OCI-LY3 (cell line): Measurements from ENCODE around the gene SYNJ1.

Experiments
- H2AFZ ChIP-seq: fragments of 200-600, 300-600 bp; shearing (Covaris generic); 2 replicates; pipeline ENCODE4 v1.6.0; 2014; ENCODE audit warnings: antibody characterized with exemption, low read depth, low read length
- H3K27ac ChIP-seq: fragments of 200-600, 300-600 bp; sonication (generic); 2 replicates; pipeline ENCODE4 v1.5.1; 2014; ENCODE audit warnings: mild to moderate bottlenecking, low read length, moderate library complexity, mixed read lengths
- H3K27me3 ChIP-seq: fragments of 200-600, 300-600 bp; sonication (generic); 2 replicates; pipeline ENCODE4 v1.6.1; 2014; ENCODE audit warnings: low read depth, low read length, mixed read lengths
- H3K36me3 ChIP-seq: fragments of 200-600, 300-600 bp; sonication (generic); replicated peaks from 2 replicates; pipeline ENCODE3; 2014; ENCODE audit warnings: low read depth, low read length, mixed read lengths
- H3K4me1 ChIP-seq: fragments of 300-600, 200-600 bp; sonication (generic); 2 replicates; pipeline ENCODE4 v1.6.1; 2014; ENCODE audit warnings: low read length, mixed read lengths
- H3K4me2 ChIP-seq: fragments of 200-600, 300-600 bp; sonication (generic); 2 replicates; pipeline ENCODE4 v1.6.1; 2014; ENCODE audit warnings: low read length, mixed read lengths
- H3K4me3 ChIP-seq: fragments of 300-600, 200-600 bp; sonication (generic); 2 replicates; pipeline ENCODE4 v1.5.1; 2014; ENCODE audit warnings: antibody characterized with exemption, mild to moderate bottlenecking, low read length, moderate library complexity
- H3K79me2 ChIP-seq: fragments of 300-600, 200-600 bp; shearing (Covaris generic); 2 replicates; pipeline ENCODE4 v1.6.1; 2014; ENCODE audit warnings: mild to moderate bottlenecking, low read length, mixed read lengths
- H3K9ac ChIP-seq: fragments of 300-600, 200-600 bp; shearing (Covaris generic); 2 replicates; pipeline ENCODE4 v1.6.0; 2014; ENCODE audit warnings: mild to moderate bottlenecking, low read length, moderate library complexity
- H3K9me3 ChIP-seq: fragments of 200-600, 300-600 bp; shearing (Covaris generic); 2 replicates; pipeline ENCODE4 v1.6.1; 2014; ENCODE audit warnings: low read length, mixed read lengths; ENCODE audit not compliant: insufficient read depth
- H4K20me1 ChIP-seq: fragments of 200-600, 300-600 bp; sonication (generic); 2 replicates; pipeline ENCODE4 v1.6.1; 2016; ENCODE audit warnings: low read length, mixed read lengths; ENCODE audit not compliant: insufficient read depth
- EZH2phosphoT487 ChIP-seq: fragments of 200-600 bp; shearing (Covaris generic); IDR thresholded peaks from 2 replicates; pipeline ENCODE4 v1.6.1; 2018; ENCODE audit warnings: antibody characterized with exemption, mixed run types, low read depth
- TF ChIP-seq, protein P1 (sequence below): fragments of 200-600, 300-600 bp; sonication (generic); IDR thresholded peaks from 2 replicates; pipeline ENCODE4 v1.5.1; 2014; ENCODE audit warnings: antibody characterized with exemption, low read length, low read depth

The SYNJ1 gene

DNA sequence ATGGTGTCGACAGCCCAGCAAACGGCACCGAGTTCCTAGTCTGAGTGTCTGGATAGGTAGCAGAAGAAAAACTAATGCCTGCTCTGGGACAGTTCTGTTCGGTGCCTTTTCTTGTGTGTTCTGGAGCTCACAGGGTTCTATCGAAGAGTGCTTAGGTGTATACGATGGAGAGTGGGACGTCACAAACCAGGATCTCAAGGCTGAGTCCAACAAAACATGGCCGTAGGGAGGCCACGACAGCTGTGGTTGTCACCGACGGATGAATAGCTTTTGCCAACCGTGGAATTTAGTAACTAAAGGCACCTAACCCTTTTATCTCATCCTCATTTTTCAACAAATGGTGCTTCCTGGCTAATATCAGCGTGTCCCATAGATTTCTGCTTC, 635 bp upstream of the SYNJ1 start:
- Histone ChIP-seq H3K27me3 (no peaks in the 10 kb centered on the region), H4K20me1 (no peaks in the 10 kb centered on the region), H3K9ac (peak overlapping the region; percentile 70), H3K36me3 (peaks cover 1% of the 10 kb centered on the region), H3K27ac (peak overlapping the region; percentile 27; the same call in 1 of the 2 replicates), H3K4me1 (peaks cover 10% of the 10 kb centered on the region), H3K79me2 (no peaks in the 10 kb centered on the region; the same call in 1 of the 2 replicates), H3K9me3 (no peaks in the 10 kb centered on the region), H3K4me3 (peak overlapping the region; percentile 83), H2AFZ (peak overlapping the region; percentile 43; the same call in 1 of the 2 replicates), H3K4me2 (peak overlapping the region; percentile 71)
- TF ChIP-seq, protein P1, sequence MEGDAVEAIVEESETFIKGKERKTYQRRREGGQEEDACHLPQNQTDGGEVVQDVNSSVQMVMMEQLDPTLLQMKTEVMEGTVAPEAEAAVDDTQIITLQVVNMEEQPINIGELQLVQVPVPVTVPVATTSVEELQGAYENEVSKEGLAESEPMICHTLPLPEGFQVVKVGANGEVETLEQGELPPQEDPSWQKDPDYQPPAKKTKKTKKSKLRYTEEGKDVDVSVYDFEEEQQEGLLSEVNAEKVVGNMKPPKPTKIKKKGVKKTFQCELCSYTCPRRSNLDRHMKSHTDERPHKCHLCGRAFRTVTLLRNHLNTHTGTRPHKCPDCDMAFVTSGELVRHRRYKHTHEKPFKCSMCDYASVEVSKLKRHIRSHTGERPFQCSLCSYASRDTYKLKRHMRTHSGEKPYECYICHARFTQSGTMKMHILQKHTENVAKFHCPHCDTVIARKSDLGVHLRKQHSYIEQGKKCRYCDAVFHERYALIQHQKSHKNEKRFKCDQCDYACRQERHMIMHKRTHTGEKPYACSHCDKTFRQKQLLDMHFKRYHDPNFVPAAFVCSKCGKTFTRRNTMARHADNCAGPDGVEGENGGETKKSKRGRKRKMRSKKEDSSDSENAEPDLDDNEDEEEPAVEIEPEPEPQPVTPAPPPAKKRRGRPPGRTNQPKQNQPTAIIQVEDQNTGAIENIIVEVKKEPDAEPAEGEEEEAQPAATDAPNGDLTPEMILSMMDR, result no peak
- no peak for TF ChIP-seq EZH2phosphoT487

DNA sequence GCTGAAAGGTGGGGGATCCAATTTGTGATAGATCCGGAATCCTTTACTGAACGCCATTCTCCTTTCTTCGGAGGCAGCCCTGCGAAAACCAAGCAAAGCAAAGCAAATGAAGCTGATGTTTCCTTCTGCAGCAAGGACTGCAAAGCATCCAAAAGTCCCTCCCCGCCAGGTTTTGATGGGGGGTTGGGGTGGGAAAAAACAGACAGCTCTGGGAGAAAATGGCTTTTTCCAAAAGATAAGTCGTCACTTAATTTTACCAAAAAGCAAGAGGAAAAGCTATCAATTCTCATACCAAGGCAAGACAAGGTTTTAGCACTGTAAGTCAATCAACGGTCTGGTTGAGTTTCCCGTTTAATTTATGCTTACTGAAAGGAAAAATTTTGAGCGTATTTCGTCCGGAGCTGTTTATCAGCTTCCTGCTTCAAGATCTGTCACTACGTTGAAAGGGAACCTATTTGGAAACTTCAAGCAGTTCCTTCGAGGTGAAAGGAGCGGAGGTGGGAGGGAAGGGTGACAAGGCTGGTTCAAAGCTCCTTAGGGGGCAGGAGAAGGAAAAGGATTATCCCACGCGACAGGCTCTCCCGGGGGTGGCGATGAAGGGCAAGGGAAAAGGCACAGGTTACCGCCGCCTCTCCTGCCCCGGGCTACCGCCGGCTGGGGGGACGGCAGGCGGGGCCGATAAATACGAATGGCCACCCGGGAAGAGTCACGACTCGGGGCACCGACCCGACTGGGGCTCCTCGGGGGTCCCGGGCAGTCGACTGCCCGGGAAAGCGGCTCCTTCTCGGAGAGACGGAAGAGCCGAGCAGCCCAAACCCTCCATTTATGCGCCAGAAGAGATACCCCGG, 750 bp downstream of the SYNJ1 start:
- no peaks in the 10 kb centered on the region for H3K36me3 ChIP-seq
- H3K4me2 ChIP-seq, result peak overlapping the region; percentile 87
- peaks cover 10% of the 10 kb centered on the region for H3K4me1 ChIP-seq
- H2AFZ ChIP-seq, result peak overlapping the region; percentile 89
- peak overlapping the region; percentile 83 for H3K4me3 ChIP-seq
- H3K27ac ChIP-seq, result no peak overlapping the region
- TF ChIP-seq EZH2phosphoT487, result no peak
- TF ChIP-seq, protein P1, result no peak
- peak overlapping the region; percentile 69 for H3K9ac ChIP-seq
- H3K79me2 ChIP-seq, result no peaks in the 10 kb centered on the region; the same call in 1 of the 2 replicates
- no peaks in the 10 kb centered on the region for H3K27me3 ChIP-seq
- no peaks in the 10 kb centered on the region for H3K9me3 ChIP-seq
- no peaks in the 10 kb centered on the region for H4K20me1 ChIP-seq

DNA sequence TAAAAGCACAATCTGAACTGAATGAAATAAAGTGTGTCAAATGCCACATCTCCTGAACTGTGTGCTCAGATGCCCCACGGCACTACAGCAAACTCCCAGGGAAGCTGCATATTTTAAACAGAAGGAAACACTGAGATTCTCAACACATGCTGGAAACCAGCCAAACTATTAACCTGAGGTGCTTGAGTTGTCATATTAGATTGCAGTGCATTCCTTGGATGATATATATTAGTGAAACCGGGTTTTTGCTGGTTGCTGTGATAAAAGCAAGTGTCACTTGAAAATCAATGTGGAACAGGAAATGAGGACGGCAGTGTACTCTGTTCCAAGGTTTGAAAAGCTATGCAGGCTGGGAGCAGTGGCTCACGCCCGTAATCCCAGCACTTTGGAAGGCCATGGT, 8.7 kb downstream of the SYNJ1 start:
- Histone ChIP-seq H3K9ac (no peak overlapping the region), H3K27me3 (no peaks in the 10 kb centered on the region), H3K4me3 (no peak overlapping the region), H2AFZ (no peak overlapping the region), H3K36me3 (no peaks in the 10 kb centered on the region), H4K20me1 (0 out of 2 replicates have a peak, but pooled peaks cover 3% of the 10 kb centered on the region), H3K4me1 (no peaks in the 10 kb centered on the region), H3K9me3 (no peaks in the 10 kb centered on the region), H3K4me2 (no peak overlapping the region), H3K27ac (no peak overlapping the region), H3K79me2 (no peaks in the 10 kb centered on the region)
- TF ChIP-seq EZH2phosphoT487, result no peak
- TF ChIP-seq, protein P1, result no peak

DNA sequence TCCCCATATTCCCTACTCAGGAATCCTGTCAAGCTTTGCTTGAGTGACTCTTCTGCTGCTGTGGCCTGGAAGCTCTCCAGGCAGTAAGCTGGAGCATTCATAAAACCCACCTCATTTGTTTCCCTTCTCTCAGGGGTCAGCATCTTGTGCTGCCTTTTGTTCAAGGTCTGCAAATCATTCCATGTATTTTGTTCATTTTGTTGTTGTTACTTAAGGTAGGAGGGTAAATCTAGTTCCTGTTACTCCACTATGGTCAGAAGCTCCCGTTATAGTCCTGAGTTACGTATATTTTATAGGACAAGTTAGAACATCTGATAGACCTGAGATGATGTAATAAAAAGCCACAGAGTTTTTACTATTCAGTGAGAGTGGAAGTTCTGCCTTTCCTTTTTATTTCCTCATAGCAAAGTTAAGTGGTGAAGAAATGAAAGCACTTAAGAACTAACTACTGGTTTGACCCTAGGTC, 9.9 kb downstream of the SYNJ1 start:
- Histone ChIP-seq H3K4me2 (no peak overlapping the region), H4K20me1 (0 out of 2 replicates have a peak, but pooled peaks cover 3% of the 10 kb centered on the region), H3K27me3 (no peaks in the 10 kb centered on the region), H3K4me1 (no peaks in the 10 kb centered on the region), H3K36me3 (no peaks in the 10 kb centered on the region), H3K4me3 (no peak overlapping the region), H3K9ac (no peak overlapping the region), H3K27ac (no peak overlapping the region), H2AFZ (no peak overlapping the region), H3K9me3 (no peaks in the 10 kb centered on the region), H3K79me2 (no peaks in the 10 kb centered on the region)
- TF ChIP-seq, protein P1, result no peak
- no peak for TF ChIP-seq EZH2phosphoT487
